ENCODE results near the gene DNLZ.

The DNLZ gene

DNA sequence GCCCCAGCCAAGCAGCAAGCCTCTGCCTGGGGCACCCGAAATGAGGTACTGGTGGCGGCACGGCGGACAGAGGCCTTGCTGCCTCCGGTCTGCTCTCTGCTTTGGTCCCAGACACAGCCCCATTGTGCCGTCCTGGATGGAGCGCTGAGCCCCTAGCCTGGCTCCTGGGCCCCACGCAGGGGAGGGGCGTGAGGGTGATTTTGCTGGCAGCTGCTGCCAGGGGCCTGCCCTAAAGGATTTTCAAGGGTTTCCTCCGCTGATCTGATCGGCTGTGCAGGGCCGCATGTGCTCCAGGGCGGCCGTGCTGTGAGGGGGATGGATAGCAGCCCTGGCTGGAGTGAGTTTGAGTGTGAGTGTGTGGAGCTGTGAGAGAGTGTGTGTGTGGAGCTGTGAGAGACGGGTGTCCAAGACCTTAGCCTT lies 34.9 kb downstream of the DNLZ start:
- H3K14ac ChIP-seq (ENCODE audit: low read length in 2 of 2): peak overlapping the region in 1 of 2 experiments; percentile 90
- peak overlapping the region; percentile 75 to 96 for H3K4me3 ChIP-seq (ENCODE audit: insufficient read depth in 1 of 2, low read depth in 1 of 2, low read length in 2 of 2)
- H2BK5ac ChIP-seq (ENCODE audit: low read depth, low read length, poor library complexity, severe bottlenecking): no peak overlapping the region
- H3K4me1 ChIP-seq (ENCODE audit: control insufficient read depth, insufficient read depth, low read depth, low read length): peaks cover 70% of the 10 kb centered on the region
- peak overlapping the region; percentile 76 to 79 for H3K18ac ChIP-seq (ENCODE audit: low read depth in 1 of 2, low read length in 2 of 2)
- H2BK12ac ChIP-seq (ENCODE audit: low read length in 2 of 2): peak overlapping the region in 1 of 2 experiments; percentile 48
- H3K4ac ChIP-seq (ENCODE audit: low read depth in 1 of 2, low read length in 2 of 2): peak overlapping the region; percentile 84 to 90
- H3K27ac ChIP-seq (ENCODE audit: low read length, poor library complexity, severe bottlenecking): peak overlapping the region; percentile 40
- 9% methylated on average over 15 of the region's 15 CpGs for WGBS
- H3K4me2 ChIP-seq (ENCODE audit: low read length, poor library complexity, severe bottlenecking): peak overlapping the region; percentile 66
- peak overlapping the region in 1 of 2 experiments; percentile 16 for H3K23ac ChIP-seq (ENCODE audit: low read length in 2 of 2)
- peaks cover 14% of the 10 kb centered on the region for H3K79me1 ChIP-seq (replicated peaks; ENCODE audit: low read length, poor library complexity, severe bottlenecking)
- no peak overlapping the region for H2BK15ac ChIP-seq (ENCODE audit: low read depth, poor library complexity, severe bottlenecking)
- peaks cover 0 to 6% of the 10 kb centered on the region in 2 experiments for H3K27me3 ChIP-seq (ENCODE audit: control insufficient read depth in 1 of 2, insufficient read depth in 1 of 2, low read length in 2 of 2)
- H3K36me3 ChIP-seq (ENCODE audit: control insufficient read depth in 1 of 2, insufficient read depth in 2 of 2, low read depth in 1 of 2, low read length in 2 of 2): peaks cover 0 to 40% of the 10 kb centered on the region in 2 experiments
- no peaks in the 10 kb centered on the region for H3K9me3 ChIP-seq (ENCODE audit: control insufficient read depth, low read length)
- H2AFZ ChIP-seq (ENCODE audit: low read depth, low read length): no peak overlapping the region
- H3K9ac ChIP-seq (ENCODE audit: low read length): peak overlapping the region; percentile 91
- peak; percentile 57 for DNase-seq
- peak overlapping the region; percentile 91 for H4K91ac ChIP-seq (ENCODE audit: low read length)
- no peak overlapping the region for H4K8ac ChIP-seq (ENCODE audit: low read length)
- no peak overlapping the region for H2AK5ac ChIP-seq (ENCODE audit: low read length, severe bottlenecking)
- H2BK120ac ChIP-seq (ENCODE audit: low read depth, low read length): no peak overlapping the region

DNA sequence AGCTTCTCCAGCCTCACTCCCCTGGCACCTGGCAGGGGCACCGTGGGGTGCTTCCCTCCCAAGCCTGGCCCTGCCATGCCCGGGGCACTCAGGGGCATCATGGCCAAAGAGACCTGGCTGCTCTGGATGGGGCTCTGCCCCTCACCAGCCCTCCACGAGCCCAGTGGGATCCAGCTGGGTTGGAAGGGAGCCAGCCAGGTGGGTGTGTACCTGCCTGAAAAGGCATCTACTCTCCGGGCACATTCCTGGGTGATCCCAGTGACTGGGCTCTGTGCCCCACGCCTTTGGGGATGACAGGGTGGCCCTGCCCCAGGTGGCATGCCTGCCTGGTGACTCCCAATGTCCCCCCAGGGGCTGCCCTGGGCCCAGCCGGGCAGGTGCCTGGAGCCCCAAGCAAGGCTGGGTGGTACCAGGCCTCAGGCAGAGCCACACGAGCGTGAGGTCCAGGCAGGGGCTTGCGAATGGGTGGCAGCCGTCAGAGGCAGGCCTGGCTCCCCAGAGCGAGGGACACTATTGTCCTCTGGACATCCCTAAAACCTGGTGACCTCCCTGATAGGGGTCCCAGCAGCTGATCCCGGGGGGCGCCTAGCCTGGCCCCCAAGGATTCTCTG lies 35.4 kb downstream of the DNLZ start:
- no peak for DNase-seq
- Histone ChIP-seq H3K27me3 (ENCODE audit: control insufficient read depth in 1 of 2, insufficient read depth in 1 of 2, low read length in 2 of 2) (peaks cover 0 to 11% of the 10 kb centered on the region in 2 experiments), H3K4me2 (ENCODE audit: low read length, poor library complexity, severe bottlenecking) (peak overlapping the region; percentile 66), H2BK15ac (ENCODE audit: low read depth, poor library complexity, severe bottlenecking) (peak overlapping the region; percentile 55), H3K4me1 (ENCODE audit: control insufficient read depth, insufficient read depth, low read depth, low read length) (peaks cover 65% of the 10 kb centered on the region), H3K36me3 (ENCODE audit: control insufficient read depth in 1 of 2, insufficient read depth in 2 of 2, low read depth in 1 of 2, low read length in 2 of 2) (peaks cover 0 to 35% of the 10 kb centered on the region in 2 experiments), H2AFZ (ENCODE audit: low read depth, low read length) (no peak overlapping the region), H3K4ac (ENCODE audit: low read depth in 1 of 2, low read length in 2 of 2) (peak overlapping the region; percentile 84 to 90), H3K4me3 (ENCODE audit: insufficient read depth in 1 of 2, low read depth in 1 of 2, low read length in 2 of 2) (peak overlapping the region; percentile 75 to 96), H3K27ac (ENCODE audit: low read length, poor library complexity, severe bottlenecking) (peak overlapping the region; percentile 38), H2BK120ac (ENCODE audit: low read depth, low read length) (peak overlapping the region; percentile 99), H3K9me3 (ENCODE audit: control insufficient read depth, low read length) (no peaks in the 10 kb centered on the region), H3K23ac (ENCODE audit: low read length in 2 of 2) (peak overlapping the region in 1 of 2 experiments; percentile 16), H3K14ac (ENCODE audit: low read length in 2 of 2) (peak overlapping the region; percentile 74 to 80), H4K91ac (ENCODE audit: low read length) (peak overlapping the region; percentile 91), H4K8ac (ENCODE audit: low read length) (peak overlapping the region; percentile 57), H3K9ac (ENCODE audit: low read length) (peak overlapping the region; percentile 91), H3K18ac (ENCODE audit: low read depth in 1 of 2, low read length in 2 of 2) (peak overlapping the region; percentile 76), H3K79me1 (replicated peaks; ENCODE audit: low read length, poor library complexity, severe bottlenecking) (peaks cover 9% of the 10 kb centered on the region), H2BK12ac (ENCODE audit: low read length in 2 of 2) (peak overlapping the region; percentile 48 to 49), H2BK5ac (ENCODE audit: low read depth, low read length, poor library complexity, severe bottlenecking) (no peak overlapping the region), H2AK5ac (ENCODE audit: low read length, severe bottlenecking) (peak overlapping the region; percentile 4)
- WGBS: 28% methylated on average over 13 of the region's 13 CpGs

DNA sequence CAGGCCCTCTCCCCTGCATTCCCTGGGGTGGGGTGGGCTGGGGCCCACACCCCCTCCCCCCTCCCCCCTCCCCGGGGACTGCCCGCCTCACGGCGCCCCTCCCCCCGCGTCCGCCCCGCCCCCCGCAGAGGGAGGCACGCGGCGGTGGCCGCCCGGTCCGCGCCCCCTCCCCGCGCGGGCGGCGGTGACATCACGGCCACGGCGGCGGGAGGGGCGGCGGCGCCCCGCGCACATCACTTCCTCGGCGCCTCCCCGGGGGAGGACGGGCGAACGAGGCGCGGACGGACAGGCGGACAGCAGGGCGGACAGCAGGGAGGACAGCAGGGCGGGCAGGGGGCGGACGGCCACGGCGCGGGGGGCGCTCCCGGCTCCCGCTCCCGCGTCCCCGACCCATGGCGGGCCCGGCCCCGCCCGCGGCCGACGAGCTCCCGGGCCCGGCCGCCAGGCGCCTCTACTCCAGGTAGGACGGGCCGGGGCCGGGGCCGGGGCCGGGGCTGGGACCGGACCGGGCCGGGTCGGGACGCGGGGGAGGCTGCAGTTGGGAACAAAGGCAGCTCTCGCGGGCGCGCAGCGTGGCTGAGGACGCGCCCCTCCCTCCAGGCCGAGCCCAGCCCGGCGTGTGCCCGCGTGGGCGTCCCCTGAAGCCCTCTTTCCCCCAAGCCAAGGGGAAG lies 36.1 kb downstream of the DNLZ start, which contains the start of gene GPSM1:
TSS of gene GPSM1 (plus strand) at position 236 of the 671 bp plus-strand sequence. CDS start at position 393, 157 bp downstream.
- Histone ChIP-seq H3K79me1 (replicated peaks; ENCODE audit: low read length, poor library complexity, severe bottlenecking) (peaks cover 8% of the 10 kb centered on the region), H3K4me1 (ENCODE audit: control insufficient read depth, insufficient read depth, low read depth, low read length) (peaks cover 63% of the 10 kb centered on the region), H2BK12ac (ENCODE audit: low read length in 2 of 2) (peak within 1 kb of the TSS; percentile 95 to 99), H2BK120ac (ENCODE audit: low read depth, low read length) (peak within 1 kb of the TSS; percentile 99), H3K23ac (ENCODE audit: low read length in 2 of 2) (peak within 1 kb of the TSS in 1 of 2 experiments; percentile 16), H2AFZ (ENCODE audit: low read depth, low read length) (peak within 1 kb of the TSS; percentile 30), H3K18ac (ENCODE audit: low read depth in 1 of 2, low read length in 2 of 2) (peak within 1 kb of the TSS; percentile 93 to 97), H3K27ac (ENCODE audit: low read length, poor library complexity, severe bottlenecking) (peak within 1 kb of the TSS; percentile 92), H3K4ac (ENCODE audit: low read depth in 1 of 2, low read length in 2 of 2) (peak within 1 kb of the TSS; percentile 96 to 99), H4K91ac (ENCODE audit: low read length) (peak within 1 kb of the TSS; percentile 99), H3K4me3 (ENCODE audit: insufficient read depth in 1 of 2, low read depth in 1 of 2, low read length in 2 of 2) (peak within 1 kb of the TSS; percentile 75 to 96), H3K9ac (ENCODE audit: low read length) (peak within 1 kb of the TSS; percentile 91), H4K8ac (ENCODE audit: low read length) (peak within 1 kb of the TSS; percentile 99), H3K27me3 (ENCODE audit: control insufficient read depth in 1 of 2, insufficient read depth in 1 of 2, low read length in 2 of 2) (peaks cover 0 to 14% of the 10 kb centered on the region in 2 experiments), H3K9me3 (ENCODE audit: control insufficient read depth, low read length) (no peaks in the 10 kb centered on the region), H3K36me3 (ENCODE audit: control insufficient read depth in 1 of 2, insufficient read depth in 2 of 2, low read depth in 1 of 2, low read length in 2 of 2) (peaks cover 0 to 30% of the 10 kb centered on the region in 2 experiments), H2BK15ac (ENCODE audit: low read depth, poor library complexity, severe bottlenecking) (peak within 1 kb of the TSS; percentile 99), H3K14ac (ENCODE audit: low read length in 2 of 2) (peak within 1 kb of the TSS; percentile 74 to 80), H2BK5ac (ENCODE audit: low read depth, low read length, poor library complexity, severe bottlenecking) (peak within 1 kb of the TSS; percentile 77), H2AK5ac (ENCODE audit: low read length, severe bottlenecking) (peak within 1 kb of the TSS; percentile 42), H3K4me2 (ENCODE audit: low read length, poor library complexity, severe bottlenecking) (peak within 1 kb of the TSS; percentile 66)
- peak; percentile 55 for DNase-seq
- WGBS: 1% methylated on average over 15 of the region's 88 CpGs

Measured in mesenchymal stem cell (in vitro differentiated cells and primary cell).